Smooth muscle cell of the pulmonary artery (primary cell): ENCODE data around the gene RAE1. TPM values are rescaled to one million over a fixed set of nuclear protein-coding genes. Genes with fewer than 3 reads are reported as not detected.

Source experiments
- total RNA-seq: library from RNA; depleted of rRNA; stranded (reverse); fragments of >200 nt; gene quantifications from 2 replicates; pipeline ENCODE4 v1.2.3, GENCODE V29; 2014

The RAE1 gene, protein sequence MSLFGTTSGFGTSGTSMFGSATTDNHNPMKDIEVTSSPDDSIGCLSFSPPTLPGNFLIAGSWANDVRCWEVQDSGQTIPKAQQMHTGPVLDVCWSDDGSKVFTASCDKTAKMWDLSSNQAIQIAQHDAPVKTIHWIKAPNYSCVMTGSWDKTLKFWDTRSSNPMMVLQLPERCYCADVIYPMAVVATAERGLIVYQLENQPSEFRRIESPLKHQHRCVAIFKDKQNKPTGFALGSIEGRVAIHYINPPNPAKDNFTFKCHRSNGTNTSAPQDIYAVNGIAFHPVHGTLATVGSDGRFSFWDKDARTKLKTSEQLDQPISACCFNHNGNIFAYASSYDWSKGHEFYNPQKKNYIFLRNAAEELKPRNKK
- total RNA-seq = 24.7 and 29.9 TPM in 2 replicates

DNA sequence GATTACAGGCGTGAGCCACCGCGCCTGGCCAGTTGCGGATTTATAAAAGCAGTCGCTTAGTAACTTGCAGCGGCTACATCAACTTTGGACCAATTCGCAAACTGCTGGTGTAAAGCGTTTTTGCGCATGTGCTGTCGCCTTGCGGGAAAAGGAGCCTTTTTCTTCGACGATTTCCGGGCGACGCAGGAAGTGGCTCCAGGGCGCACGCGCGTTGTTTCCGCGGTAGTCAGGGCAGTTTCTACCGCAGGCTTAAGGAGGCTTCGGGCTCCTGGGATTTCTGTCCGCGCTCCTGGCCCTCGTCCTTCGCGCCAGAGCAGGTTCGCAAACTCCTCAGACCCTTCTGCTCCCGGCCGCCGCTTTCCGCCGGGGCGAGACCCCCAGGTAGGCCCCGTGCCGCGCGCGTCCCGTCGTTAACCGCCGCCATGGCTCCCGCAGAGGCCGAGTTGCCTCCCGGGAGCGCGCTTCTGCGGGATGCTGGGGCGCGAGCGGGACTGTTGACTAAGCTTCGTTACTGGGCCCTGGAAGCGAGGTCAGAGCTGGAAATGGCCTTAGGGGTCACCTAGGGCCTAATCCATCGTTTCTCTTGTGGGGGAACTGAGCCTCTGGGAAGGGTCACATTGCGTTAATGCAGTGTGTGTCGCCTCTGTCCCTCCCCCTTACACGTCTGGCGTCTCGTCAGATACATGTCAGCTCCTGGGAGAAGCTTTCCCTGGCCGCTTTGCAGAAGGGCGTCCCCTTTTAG is at the start of gene RAE1:
RAE1 (plus strand) TSS at position 214 of the 742 bp plus-strand sequence. CDS start 2,784 bp downstream, outside the sequence.

DNA sequence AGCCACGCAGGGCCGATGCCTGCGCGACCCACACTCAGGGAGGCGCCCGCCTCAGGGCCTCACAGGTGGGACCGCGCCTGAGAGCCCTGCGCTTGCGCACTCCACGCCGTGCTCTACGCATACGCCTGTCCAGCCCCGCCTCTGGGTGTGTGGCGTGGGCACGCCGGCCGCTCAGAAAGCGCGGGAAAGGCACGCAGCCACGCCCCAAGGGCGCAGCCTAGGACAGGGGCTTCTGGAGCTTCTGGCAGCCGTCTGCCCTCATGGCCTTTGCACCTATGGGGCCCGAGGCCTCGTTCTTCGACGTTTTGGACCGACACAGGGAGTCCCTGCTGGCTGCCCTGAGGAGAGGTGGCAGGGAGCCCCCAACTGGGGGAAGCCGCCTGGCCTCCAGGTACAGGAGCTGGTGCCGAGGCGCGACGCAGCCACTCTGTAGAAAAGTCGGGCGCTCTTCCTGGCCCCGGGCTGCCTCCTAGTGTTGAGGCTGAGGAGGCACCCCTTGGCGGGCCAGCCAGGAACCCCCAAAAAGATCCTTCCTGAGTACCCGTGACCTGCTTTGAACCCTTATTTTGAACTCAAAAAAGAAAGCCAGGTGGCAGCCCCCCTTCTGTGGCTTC is 21.3 kb upstream of the RAE1 start, which contains the start of gene SPO11:
SPO11 (plus strand) TSS at position 196 of the 614 bp plus-strand sequence; CDS start at position 261, 65 bp downstream.

DNA sequence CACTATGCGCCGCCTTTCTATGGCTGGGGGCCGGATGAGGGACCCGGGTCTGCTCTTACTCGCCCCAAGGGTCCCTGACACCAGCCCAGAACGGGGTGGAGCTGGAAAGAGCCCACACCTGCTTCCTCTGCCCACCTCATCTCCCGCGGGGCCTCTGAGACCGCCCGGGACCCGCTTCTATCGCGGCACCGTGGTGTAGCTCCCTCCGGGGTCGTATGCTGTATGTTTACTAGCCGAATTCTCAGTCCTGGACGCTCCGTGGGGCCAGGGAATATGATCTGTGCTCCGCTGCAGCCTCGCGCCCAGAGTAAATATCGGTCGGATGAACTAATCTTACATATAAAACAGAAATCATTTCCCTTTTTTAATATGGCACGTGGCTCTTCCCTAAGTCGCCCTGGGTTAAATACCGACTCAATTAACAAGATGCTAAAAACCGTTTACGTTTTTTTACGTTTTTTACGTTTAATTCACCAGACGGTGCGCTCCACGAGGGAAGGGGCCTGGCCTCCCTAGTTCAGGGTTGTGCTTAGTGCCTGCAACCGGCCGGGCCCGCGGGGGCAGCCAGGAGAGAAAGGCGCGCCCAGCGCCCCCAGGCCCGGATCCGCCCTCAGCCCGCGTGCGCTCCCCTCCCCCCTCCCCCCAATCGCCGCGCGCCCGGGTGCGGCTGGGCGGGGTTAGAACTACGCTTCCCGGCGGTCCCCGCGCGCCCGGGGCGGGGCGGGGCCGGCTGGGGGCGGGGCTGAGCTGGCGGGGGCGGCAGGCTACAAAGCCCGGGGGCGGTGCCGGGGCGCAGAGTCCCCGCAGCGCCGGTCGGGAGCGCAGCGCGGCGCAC is 39.8 kb downstream of the RAE1 start, which contains the start of gene RBM38:
RBM38 (plus strand) TSS at position 793 of the 835 bp plus-strand sequence. CDS start 186 bp downstream, outside the sequence.

Other genes with a start within 250 kb of the RAE1 start
- not detected in 2 replicates for gene BMP7, start 84.6 kb upstream of the RAE1 start, total RNA-seq
- gene SPO11, start 21.5 kb upstream of the RAE1 start, total RNA-seq = not detected in 2 replicates
- gene RBM38, start 40.1 kb downstream of the RAE1 start, total RNA-seq = 4.8 and 18.1 TPM in 2 replicates
- not detected in 2 replicates for gene CTCFL, start 173.9 kb downstream of the RAE1 start, total RNA-seq
- 0.52 TPM in 1 of 2 replicates, not detected in the other for gene PCK1, start 209.9 kb downstream of the RAE1 start, total RNA-seq